Body of pancreas (tissue), 4 donors: Measurements from ENCODE around the gene TMBIM1. TPM values are rescaled to one million over a fixed set of nuclear protein-coding genes. Genes with fewer than 3 reads are reported as not detected.

Source experiments
- ATAC-seq: fragments of 150-250 bp; one replicate; pipeline ENCODE4 v1.9.1; 2016
- DNase-seq, 4 donors: peaks; one replicate each; pipeline ENCODE4 v3.0.0-alpha.2; 2019
- H3K27ac ChIP-seq, 4 donors: fragments of 200-600 bp; sonication (generic); 1 replicate in 3 of 4; 2 replicates in 1 of 4; pipeline versions ENCODE4 v1.5.1 to v1.6.1; 2016 to 2019; ENCODE audit warnings: mild to moderate bottlenecking in 1 of 4, mixed read lengths in 1 of 4, moderate library complexity in 1 of 4
- H3K27me3 ChIP-seq, 2 donors: fragments of 200-600 bp; sonication (generic); one replicate each; pipeline ENCODE4 v1.6.0; 2016; ENCODE audit warnings: mild to moderate bottlenecking in 1 of 2
- H3K36me3 ChIP-seq, 2 donors: fragments of 200-600 bp; sonication (generic); replicated peaks in 1 of 2; 2 replicates each; pipeline ENCODE4 v1.5.1; 2016; ENCODE audit warnings: low read depth in 2 of 2; ENCODE audit not compliant: insufficient read depth in 1 of 2
- H3K4me1 ChIP-seq: fragments of 200-600 bp; sonication (generic); one replicate; pipeline ENCODE4 v1.6.0; 2016
- H3K4me3 ChIP-seq, 2 donors: fragments of 200-600 bp; sonication (generic); 1 replicate in 1 of 2; 2 replicates in 1 of 2; pipeline ENCODE4 v1.5.1; 2016 to 2019
- H3K9me3 ChIP-seq, 3 donors: fragments of 200-600 bp; sonication (generic); 1 replicate in 2 of 3; 2 replicates in 1 of 3; pipeline ENCODE4 v1.5.1; 2016
- POLR2A ChIP-seq, 3 donors: fragments of 450-650 bp; IDR thresholded peaks; one replicate each; pipeline ENCODE4 v1.6.1; 2016; ENCODE audit warnings: antibody characterized with exemption in 3 of 3, mild to moderate bottlenecking in 2 of 3
- whole genome bisulfite sequencing, 2 donors: methylation state at CpG; one replicate each; pipeline ENCODE4 v1.1.5; 2017; 5-methylcytosine and 5-hydroxymethylcytosine counted together
- intact Hi-C: fragments of 100-400 bp; cut with DNase I; formaldehyde crosslinking; loops from one replicate; pipeline ENCODE4 v1.15.1; 2023
- total RNA-seq, 2 donors: library from RNA; depleted of rRNA; stranded (reverse); fragments of >200 nt; gene quantifications; one replicate each; pipeline ENCODE4 v1.1.0, GENCODE V29; 2016
- TF ChIP-seq, protein P1 (sequence below), 7 experiments: fragments of 450-650 bp in 4 of 7; fragments of 200-600 bp in 3 of 7; sonication (generic) in 3 of 7; IDR thresholded peaks; one replicate each; pipeline ENCODE4 v1.5.1; 2016 to 2019; ENCODE audit warnings: antibody characterized with exemption in 7 of 7

The TMBIM1 gene
- total RNA-seq, 2 donors from 2014 or later: 125 to 148 TPM

DNA sequence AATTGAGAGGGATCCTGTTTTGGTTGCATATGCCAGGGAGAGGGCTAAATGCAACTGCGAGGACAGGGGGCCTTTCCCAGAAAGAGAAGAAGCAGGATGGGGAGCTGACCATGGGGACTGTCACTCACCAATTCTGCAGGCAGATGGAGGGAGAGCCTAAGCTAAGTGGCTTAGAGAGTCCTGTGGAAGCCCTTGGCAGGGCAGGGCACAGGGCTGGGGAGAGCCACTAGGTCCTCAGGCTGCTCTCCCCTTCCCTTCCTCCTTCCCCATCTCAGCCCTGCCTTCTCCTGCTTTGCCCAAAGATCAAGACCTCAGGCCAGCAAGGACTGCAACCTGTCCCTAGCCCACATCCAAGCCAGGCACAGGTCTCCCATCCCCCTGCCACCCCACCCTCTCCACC lies 40.0 kb upstream of the TMBIM1 start:
- no peaks in the 10 kb centered on the region for H3K9me3 ChIP-seq
- TF ChIP-seq, protein P1, sequence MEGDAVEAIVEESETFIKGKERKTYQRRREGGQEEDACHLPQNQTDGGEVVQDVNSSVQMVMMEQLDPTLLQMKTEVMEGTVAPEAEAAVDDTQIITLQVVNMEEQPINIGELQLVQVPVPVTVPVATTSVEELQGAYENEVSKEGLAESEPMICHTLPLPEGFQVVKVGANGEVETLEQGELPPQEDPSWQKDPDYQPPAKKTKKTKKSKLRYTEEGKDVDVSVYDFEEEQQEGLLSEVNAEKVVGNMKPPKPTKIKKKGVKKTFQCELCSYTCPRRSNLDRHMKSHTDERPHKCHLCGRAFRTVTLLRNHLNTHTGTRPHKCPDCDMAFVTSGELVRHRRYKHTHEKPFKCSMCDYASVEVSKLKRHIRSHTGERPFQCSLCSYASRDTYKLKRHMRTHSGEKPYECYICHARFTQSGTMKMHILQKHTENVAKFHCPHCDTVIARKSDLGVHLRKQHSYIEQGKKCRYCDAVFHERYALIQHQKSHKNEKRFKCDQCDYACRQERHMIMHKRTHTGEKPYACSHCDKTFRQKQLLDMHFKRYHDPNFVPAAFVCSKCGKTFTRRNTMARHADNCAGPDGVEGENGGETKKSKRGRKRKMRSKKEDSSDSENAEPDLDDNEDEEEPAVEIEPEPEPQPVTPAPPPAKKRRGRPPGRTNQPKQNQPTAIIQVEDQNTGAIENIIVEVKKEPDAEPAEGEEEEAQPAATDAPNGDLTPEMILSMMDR (IDR thresholded peaks at IDR 0.05): no peak
- no peak for TF ChIP-seq POLR2A (IDR thresholded peaks at IDR 0.05)
- H3K27me3 ChIP-seq: no peaks in the 10 kb centered on the region
- peaks cover 4% of the 10 kb centered on the region for H3K4me1 ChIP-seq
- ATAC-seq (no peak), DNase-seq (no peak)
- H3K27ac ChIP-seq: peak overlapping the region in 1 of 4 donors; percentile 54
- H3K36me3 ChIP-seq: no peaks in the 10 kb centered on the region
- intact Hi-C loops: no loop called here
- 88 to 93% methylated on average over 1 of the region's 1 CpG for WGBS, 2 donors
- H3K4me3 ChIP-seq: no peak overlapping the region

DNA sequence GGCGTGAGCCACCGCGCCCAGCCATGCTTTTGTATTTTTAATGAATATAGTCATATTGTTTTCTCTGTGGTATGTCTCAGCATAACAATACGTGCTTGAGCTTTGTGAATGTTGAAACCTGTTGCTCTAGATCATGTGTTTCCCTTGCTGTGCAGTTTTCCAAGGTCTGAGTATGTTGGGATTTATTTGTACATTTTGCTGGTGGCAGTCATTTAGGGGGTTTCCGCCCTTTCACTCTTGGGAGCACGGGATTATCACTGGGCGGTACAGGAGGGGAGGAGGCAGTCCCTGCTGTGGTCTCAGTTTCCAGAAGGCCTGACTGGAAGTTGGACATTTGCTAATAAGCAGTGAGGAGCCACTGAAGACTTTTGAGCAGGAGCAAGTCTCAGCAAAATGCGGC lies 39.4 kb upstream of the TMBIM1 start:
- Histone ChIP-seq H3K9me3 (no peaks in the 10 kb centered on the region), H3K4me1 (peaks cover 4% of the 10 kb centered on the region), H3K27me3 (no peaks in the 10 kb centered on the region), H3K36me3 (no peaks in the 10 kb centered on the region), H3K4me3 (no peak overlapping the region), H3K27ac (peak overlapping the region in 1 of 4 donors; percentile 54)
- 70 to 81% methylated on average over 8 of the region's 8 CpGs for WGBS, 2 donors
- no peak for TF ChIP-seq POLR2A (IDR thresholded peaks at IDR 0.05)
- TF ChIP-seq, protein P1 (IDR thresholded peaks at IDR 0.05): no peak
- no peak for DNase-seq
- no peak for ATAC-seq
- intact Hi-C loops: no loop called here

DNA sequence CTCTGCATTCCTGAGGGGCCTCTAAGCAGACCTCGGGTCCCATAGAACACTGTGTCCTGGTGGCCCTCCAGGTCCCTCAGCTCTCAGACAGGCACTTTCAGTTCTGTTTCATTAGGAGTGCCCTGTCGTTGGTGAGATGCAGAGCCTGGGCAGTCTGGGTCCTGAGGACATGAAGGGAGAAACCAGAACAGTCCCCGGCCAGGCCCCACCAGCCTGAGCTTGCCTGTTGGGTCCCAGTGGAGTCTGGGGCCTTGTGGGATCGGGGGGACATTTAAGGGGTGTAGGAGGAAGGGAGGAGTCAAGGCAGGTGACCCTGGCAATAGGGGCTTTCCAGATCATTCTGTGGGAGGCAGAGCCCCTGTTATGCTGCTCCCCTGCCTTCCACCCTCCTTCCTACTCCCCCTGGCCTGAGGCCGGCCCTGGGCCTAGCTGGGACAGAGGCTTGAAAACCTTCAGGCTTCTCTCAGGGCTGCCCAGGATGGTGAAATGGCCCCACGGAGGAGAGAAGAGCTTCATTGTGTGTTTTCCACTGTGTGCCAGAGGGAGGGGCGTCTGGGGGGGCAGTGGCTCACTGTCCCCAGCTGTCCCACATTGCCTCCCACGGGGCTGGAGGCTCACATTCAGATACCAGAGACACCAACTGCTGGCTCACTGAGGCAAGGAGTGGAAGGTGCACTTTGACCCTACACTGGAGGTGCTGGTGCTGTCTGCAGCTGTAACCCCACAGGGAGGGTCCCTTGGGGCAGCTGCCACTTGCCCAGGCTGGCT lies 37.7 kb upstream of the TMBIM1 start:
- intact Hi-C loops: no loop called here
- no peaks in the 10 kb centered on the region for H3K36me3 ChIP-seq
- no peak overlapping the region for H3K27ac ChIP-seq
- ATAC-seq (no peak), DNase-seq (no peak)
- no peak overlapping the region for H3K4me3 ChIP-seq
- WGBS, 2 donors: 60 to 89% methylated on average over 3 to 8 of the region's 8 CpGs
- peaks cover 4% of the 10 kb centered on the region for H3K4me1 ChIP-seq
- no peak for TF ChIP-seq POLR2A (IDR thresholded peaks at IDR 0.05)
- H3K9me3 ChIP-seq: no peaks in the 10 kb centered on the region
- no peaks in the 10 kb centered on the region for H3K27me3 ChIP-seq

DNA sequence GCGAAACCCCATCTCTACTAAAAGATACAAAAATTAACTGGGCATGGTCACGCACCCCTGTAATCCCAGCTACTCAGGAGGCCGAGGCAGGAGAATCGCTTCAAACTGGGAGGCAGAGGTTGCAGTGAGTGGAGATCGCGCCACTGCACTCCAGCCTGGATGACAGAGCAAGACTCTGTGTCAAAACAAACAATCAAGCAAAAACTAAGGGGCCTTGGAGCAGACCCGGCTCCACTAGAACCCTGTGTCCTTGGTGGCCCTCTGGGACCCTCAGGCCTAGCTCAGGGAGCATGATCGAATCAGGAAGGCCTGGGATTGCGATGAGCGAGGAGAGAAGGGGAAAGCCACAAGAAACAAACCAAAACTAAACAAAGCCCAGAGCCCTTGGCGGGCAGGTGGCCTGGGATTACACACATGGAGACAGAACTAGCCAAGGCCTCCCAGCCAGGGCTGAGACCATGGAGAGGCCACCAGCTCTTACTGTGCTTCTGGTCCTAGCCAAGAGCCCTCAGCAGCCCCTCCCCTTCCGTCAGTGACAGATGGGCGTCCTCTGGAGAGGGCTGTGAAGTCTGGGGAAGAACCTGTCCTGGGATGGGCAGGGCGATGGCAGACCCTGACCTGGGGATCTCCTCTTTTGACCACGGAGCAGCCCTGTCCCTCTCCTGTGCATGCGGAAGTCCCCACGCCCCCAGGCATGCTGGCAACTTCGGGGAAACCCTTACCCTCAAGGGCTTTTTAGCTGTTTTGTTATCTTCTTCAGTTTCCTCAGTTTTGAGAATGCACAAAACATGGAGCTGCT lies 36.9 kb upstream of the TMBIM1 start:
- no peaks in the 10 kb centered on the region for H3K9me3 ChIP-seq
- intact Hi-C loops: no loop called here
- no peaks in the 10 kb centered on the region for H3K36me3 ChIP-seq
- H3K27ac ChIP-seq: no peak overlapping the region
- H3K4me3 ChIP-seq: no peak overlapping the region
- DNase-seq: no peak
- TF ChIP-seq, protein P1 (IDR thresholded peaks at IDR 0.05): no peak
- TF ChIP-seq POLR2A (IDR thresholded peaks at IDR 0.05): no peak
- no peaks in the 10 kb centered on the region for H3K27me3 ChIP-seq
- no peak for ATAC-seq
- 77 to 87% methylated on average over 18 of the region's 18 CpGs for WGBS, 2 donors
- H3K4me1 ChIP-seq: peaks cover 9% of the 10 kb centered on the region

DNA sequence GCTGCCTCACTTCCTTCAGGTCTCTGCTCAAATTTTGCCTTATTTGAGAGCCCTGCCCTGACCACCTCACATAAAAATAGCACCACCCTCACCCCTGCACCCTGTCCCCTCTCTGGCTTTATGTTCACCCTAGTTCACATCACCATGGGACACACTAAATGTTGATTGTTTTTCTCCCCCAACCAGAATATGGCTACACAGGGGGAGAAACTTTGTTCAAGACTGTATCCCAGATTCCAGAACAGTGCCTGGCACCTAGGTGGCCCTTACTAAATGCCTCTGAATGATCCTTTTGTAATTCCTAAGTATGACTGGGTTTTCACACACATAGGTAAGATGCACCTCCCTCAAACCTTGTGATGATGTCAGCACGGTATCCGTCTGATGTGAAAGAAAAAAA lies 36.0 kb upstream of the TMBIM1 start:
- intact Hi-C loops: no loop called here
- TF ChIP-seq, protein P1 (IDR thresholded peaks at IDR 0.05): no peak
- no peak for TF ChIP-seq POLR2A (IDR thresholded peaks at IDR 0.05)
- Histone ChIP-seq H3K36me3 (no peaks in the 10 kb centered on the region), H3K4me1 (peaks cover 18% of the 10 kb centered on the region), H3K27ac (no peak overlapping the region), H3K4me3 (no peak overlapping the region), H3K27me3 (no peaks in the 10 kb centered on the region), H3K9me3 (no peaks in the 10 kb centered on the region)
- ATAC-seq: no peak
- no peak for DNase-seq
- 90 to 100% methylated on average over 2 of the region's 2 CpGs for WGBS, 2 donors
